SKM-1 treated with dmso at 0.1 percent for 144 hours (cell line): ENCODE results near the gene ZDHHC14.

Experiments used
- DNase-seq: peaks from one replicate; lab custom pipeline; 2025; ENCODE audit not compliant: unreplicated experiment; lab: John Stamatoyannopoulos, UW

Gene ZDHHC14

DNA sequence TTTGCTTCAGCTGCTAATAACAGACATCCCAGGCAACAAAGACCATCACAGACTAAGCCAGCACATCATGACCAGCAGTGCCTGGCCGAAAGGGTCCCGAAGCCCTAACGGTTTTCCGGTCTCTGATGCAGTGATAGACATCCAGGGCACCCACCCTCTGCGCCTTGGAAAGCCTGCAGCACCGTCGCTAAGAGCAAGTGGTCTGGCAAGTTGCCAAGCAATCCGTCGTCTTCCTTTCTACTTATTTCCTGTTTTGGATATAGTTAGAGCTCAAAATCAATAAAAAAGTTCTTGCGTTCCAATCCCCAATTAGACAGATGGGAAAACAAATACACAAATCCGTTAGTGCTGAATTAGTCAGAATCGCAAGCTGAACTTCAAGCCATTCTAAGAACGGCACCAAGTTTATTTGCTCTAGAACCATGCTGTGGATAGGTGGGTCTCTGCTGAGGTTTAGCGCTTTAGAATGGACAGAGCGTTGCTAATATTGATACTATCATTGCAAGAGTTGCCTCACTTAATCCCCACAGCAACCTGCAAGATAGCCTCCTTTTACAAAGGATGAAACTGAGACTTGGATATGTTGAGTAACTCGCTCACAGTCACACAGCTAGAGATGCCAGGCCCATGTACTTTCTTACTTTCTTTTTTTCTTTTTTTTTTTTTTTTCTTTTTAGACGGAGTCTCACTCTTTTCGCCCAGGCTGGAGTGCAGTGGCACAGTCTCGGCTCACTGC, 278.7 kb downstream of the ZDHHC14 start:
- no peak for DNase-seq

- no peak for DNase-seq
Observed at GRCh38 chr6:157660414-157660813, 279.4 kb downstream of the ZDHHC14 start.

GRCh38 chr6:157661652-157662051, 280.7 kb downstream of the ZDHHC14 start:
- DNase-seq, result no peak

- no peak for DNase-seq
Observed at GRCh38 chr6:157663261-157663660, 282.3 kb downstream of the ZDHHC14 start.

DNA sequence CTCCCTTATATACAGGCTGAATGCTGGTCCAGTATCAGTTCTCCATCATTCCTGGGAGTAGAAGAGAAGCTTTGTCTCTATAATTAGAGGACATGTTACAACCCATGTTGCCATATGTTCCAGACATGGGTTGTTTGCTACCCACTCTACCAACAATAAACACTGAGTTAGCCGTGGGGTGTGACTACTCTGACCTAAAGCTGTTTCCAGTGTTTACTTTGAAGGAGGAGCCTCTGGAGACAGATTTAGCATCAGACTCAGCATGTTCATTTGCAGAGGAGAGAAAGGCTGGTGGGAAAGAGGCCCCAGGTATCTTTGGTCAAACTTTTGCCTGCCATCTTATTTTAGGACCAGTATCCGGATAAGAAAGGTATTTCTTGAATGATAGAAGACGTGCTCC, 284.2 kb downstream of the ZDHHC14 start:
- DNase-seq, result no peak

DNA sequence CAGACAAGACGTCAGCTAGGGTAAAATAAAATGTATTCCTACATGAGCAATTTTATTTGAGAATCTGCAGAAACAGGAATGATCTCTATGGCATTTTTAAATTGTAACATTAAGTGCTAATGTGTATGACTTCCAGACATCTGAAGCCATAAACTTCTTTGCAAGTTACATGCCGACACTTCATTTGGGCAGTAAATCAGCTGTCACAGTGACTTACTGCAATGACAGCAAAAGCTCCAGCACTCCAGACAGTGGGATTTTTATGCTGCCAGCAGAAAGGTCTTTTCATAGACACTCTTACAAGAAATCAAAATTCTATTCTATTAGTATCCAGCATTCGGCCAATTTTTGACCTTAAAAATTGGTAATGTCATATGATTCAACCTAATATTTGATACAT, 285.7 kb downstream of the ZDHHC14 start:
- DNase-seq, result no peak

GRCh38 chr6:157667211-157668008, 286.4 kb downstream of the ZDHHC14 start:
- peak; percentile 87 for DNase-seq

GRCh38 chr6:157668009-157668401, 287.0 kb downstream of the ZDHHC14 start:
- no peak for DNase-seq

DNA sequence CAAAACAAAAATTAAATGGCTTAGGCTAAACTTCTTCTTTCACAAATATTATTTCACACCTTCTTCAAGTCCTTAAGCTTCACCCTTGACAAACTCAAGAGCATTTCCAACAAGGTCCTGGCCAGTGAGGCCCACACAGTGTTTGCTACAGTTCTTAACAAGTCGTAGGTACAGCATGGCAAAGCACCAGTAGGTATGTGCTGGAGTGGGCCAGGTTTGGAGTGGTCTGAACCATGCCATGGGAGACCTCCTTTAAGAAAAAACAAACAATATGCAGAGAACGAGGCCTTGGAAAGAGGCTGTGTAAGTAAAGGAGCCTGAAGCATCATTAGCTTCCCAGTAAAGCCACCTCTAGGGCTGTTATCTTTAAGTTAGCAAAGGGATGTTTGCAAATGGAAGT, 287.7 kb downstream of the ZDHHC14 start:
- no peak for DNase-seq

DNA sequence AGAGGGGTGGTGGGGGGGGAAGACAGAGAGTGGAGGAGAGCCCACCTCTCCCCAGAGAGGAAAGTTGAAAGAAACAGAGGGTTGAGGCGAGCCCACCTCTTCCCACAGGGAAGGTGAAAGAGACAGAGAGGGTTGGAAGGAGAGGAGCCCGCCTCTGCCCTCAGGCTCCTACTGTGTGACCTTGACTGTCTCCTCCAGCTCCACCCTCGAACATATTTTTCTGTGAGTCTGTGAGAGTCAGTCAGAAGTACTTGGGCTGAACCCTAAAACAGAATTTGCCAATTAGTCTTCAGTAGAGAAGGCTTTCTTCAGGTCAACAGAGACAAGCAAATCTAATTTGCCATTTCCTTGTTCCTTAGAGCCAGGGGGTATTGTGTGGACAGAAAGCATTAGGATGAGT, 288.3 kb downstream of the ZDHHC14 start:
- no peak for DNase-seq

GRCh38 chr6:157669747-157670216, 288.8 kb downstream of the ZDHHC14 start:
- no peak for DNase-seq

DNA sequence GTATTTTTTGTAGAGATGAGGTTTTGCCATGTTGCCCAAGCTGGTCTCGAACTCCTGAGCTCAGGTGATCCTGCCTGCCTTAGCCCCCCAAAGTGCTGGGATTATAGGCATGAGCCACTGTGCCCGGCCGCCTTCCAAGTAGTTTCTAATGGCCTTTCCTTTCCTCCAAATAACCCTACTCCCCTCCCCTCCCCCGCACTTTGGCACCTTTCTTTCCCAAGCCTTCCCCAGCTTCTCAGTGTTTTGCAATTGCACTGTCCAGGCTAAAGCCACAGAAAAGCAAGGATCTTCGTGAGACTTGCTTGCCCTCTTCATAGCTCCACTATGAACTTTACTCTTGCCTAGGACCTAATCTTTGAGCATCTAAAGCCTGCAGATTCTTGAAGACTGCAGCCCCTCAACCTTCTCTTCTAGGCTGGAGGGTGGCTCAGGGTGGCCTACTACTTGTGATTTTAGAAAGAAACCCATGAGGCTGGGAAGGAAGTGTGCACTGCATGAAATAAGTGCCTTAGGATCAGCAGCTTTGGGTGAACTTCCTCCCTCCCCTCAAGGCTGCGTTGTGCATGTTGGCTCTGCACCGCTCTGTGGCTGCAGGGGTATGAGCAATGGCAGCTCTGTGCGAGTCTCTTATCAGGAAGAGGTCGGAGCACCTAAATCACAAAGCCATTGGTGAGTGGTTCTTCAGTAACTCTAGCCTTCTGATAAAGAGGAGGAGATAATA, 289.6 kb downstream of the ZDHHC14 start:
- peak; percentile 3 for DNase-seq

GRCh38 chr6:157672726-157673412, 291.9 kb downstream of the ZDHHC14 start:
- no peak for DNase-seq

GRCh38 chr6:157673596-157673995, 292.6 kb downstream of the ZDHHC14 start:
- no peak for DNase-seq

- DNase-seq, result no peak
Observed at GRCh38 chr6:157674061-157674460, 293.1 kb downstream of the ZDHHC14 start.

GRCh38 chr6:157675831-157676230, 294.8 kb downstream of the ZDHHC14 start:
- no peak for DNase-seq

DNA sequence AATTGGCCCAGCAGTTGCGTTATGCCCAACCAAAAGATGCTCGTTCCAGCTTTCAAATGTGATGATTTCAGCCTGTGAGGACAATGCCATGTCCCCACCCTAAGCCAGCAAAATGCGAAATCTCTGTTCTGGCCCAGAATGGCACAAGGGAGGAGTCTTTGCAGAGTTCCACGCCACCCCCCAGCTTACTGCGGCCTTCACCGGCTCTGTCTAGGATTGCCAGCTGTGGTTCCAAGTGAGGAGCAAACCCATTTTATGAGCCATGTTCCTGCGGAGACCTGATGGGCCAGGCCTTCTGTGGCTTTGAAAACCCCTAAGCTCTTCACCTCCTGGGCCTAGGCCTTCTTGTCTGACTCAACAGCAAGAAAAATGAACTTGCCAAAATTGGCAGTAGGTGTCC, 295.3 kb downstream of the ZDHHC14 start:
- no peak for DNase-seq

DNA sequence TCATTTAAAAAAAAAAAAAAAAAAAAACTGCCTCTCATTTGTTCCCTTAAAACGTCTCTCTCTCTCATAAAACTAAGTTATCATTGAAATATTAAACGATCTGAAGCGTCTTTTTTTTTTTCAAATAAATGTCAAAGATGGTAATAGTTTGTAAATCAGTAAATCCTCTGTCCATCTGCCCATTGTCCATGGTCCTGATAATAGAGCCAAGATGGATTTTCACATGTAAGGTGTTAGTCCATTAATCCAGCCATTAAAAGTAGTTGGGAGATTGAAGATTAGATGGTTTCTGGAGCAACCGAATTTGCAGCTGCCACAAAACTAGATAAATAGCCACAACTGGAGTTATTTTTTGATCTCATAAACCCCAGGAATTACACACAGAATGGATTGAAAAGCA, 296.2 kb downstream of the ZDHHC14 start:
- DNase-seq, result no peak

- no peak for DNase-seq
Observed at GRCh38 chr6:157679605-157680580, 298.9 kb downstream of the ZDHHC14 start.
